ENCODE measurements around the gene FAF2.
"Not testable (repeated sequence)": the region's sequence is repeated elsewhere in the genome, so short reads cannot be mapped to it uniquely, and the experiment has no call there.

The FAF2 gene

GRCh38 chr5:176436656-176437055 is 11.5 kb upstream of the FAF2 start:
- no peak for TF ChIP-seq CTCF (IDR thresholded peaks at IDR 0.05; ENCODE audit: low read depth, low read length)
- peak overlapping the region; percentile 15; the same call in 1 of the 2 replicates for H3K4me3 ChIP-seq (ENCODE audit: low read depth, low read length)

GRCh38 chr5:176438959-176439757 is 9.0 kb upstream of the FAF2 start:
- no peak for TF ChIP-seq CTCF (IDR thresholded peaks at IDR 0.05; ENCODE audit: low read depth, low read length)
- H3K4me3 ChIP-seq (ENCODE audit: low read depth, low read length), result no peak overlapping the region

- no peak overlapping the region for H3K4me3 ChIP-seq (ENCODE audit: low read depth, low read length)
- no peak for TF ChIP-seq CTCF (IDR thresholded peaks at IDR 0.05; ENCODE audit: low read depth, low read length)
These were observed 7.1 kb upstream of the FAF2 start for GRCh38 chr5:176440927-176441706.

- TF ChIP-seq CTCF (IDR thresholded peaks at IDR 0.05; ENCODE audit: low read depth, low read length), result no peak
These were observed 6.3 kb upstream of the FAF2 start for GRCh38 chr5:176441921-176442323.

GRCh38 chr5:176442911-176443310 is 5.3 kb upstream of the FAF2 start:
- not testable (repeated sequence) for H3K4me3 ChIP-seq (ENCODE audit: low read depth, low read length)

More at GRCh38 chr5:176441921-176442323, 6.3 kb upstream of the FAF2 start:
- no peak overlapping the region for H3K4me3 ChIP-seq (ENCODE audit: low read depth, low read length)

GRCh38 chr5:176444742-176445141 is 3.4 kb upstream of the FAF2 start:
- H3K4me3 ChIP-seq (ENCODE audit: low read depth, low read length), result no peak overlapping the region
- TF ChIP-seq CTCF (IDR thresholded peaks at IDR 0.05; ENCODE audit: low read depth, low read length), result no peak

GRCh38 chr5:176446028-176446665 is 2.0 kb upstream of the FAF2 start:
- no peak overlapping the region for H3K4me3 ChIP-seq (ENCODE audit: low read depth, low read length)
- no peak for TF ChIP-seq CTCF (IDR thresholded peaks at IDR 0.05; ENCODE audit: low read depth, low read length)
